D721Med (cell line): ENCODE results near the gene EYS.

Experiments used
- DNase-seq: peaks from one replicate; pipeline ENCODE4 v3.0.0; 2011; ENCODE audit warnings: low spot score; ENCODE audit not compliant: insufficient read length
- FAIRE-seq: peaks from 2 replicates; lab custom pipeline; 2011; peaks lifted over from hg19 to GRCh38; lab: Jason Lieb, UNC
- TF ChIP-seq, protein P1 (sequence below): IDR thresholded peaks from 2 replicates; pipeline ENCODE4 v1.5.1; 2012; ENCODE audit warnings: mild to moderate bottlenecking, control low read depth; ENCODE audit not compliant: insufficient read depth; ENCODE audit errors: missing control alignments

EYS gene

DNA sequence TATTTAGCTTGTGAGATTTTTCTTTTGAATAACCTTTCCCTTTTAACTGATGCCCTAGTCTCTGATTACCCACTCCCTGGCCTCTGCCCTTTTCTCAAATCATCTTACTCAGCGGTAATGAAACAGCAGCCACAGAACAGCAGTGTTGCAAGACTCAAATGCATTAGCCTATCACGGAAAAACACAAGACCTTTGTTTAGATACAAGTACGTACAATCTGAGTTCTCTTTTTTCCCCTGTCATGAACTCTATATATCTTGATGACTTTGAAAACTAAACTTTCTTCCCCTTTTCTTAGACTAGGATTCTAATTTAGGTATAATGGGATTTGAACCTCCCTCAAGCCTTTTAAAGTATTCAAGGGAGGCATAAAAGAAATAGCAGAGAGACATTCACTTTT lies 1034.9 kb downstream of the EYS start:
- FAIRE-seq, result no peak
- TF ChIP-seq, protein P1, sequence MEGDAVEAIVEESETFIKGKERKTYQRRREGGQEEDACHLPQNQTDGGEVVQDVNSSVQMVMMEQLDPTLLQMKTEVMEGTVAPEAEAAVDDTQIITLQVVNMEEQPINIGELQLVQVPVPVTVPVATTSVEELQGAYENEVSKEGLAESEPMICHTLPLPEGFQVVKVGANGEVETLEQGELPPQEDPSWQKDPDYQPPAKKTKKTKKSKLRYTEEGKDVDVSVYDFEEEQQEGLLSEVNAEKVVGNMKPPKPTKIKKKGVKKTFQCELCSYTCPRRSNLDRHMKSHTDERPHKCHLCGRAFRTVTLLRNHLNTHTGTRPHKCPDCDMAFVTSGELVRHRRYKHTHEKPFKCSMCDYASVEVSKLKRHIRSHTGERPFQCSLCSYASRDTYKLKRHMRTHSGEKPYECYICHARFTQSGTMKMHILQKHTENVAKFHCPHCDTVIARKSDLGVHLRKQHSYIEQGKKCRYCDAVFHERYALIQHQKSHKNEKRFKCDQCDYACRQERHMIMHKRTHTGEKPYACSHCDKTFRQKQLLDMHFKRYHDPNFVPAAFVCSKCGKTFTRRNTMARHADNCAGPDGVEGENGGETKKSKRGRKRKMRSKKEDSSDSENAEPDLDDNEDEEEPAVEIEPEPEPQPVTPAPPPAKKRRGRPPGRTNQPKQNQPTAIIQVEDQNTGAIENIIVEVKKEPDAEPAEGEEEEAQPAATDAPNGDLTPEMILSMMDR, result no peak
- no peak for DNase-seq

DNA sequence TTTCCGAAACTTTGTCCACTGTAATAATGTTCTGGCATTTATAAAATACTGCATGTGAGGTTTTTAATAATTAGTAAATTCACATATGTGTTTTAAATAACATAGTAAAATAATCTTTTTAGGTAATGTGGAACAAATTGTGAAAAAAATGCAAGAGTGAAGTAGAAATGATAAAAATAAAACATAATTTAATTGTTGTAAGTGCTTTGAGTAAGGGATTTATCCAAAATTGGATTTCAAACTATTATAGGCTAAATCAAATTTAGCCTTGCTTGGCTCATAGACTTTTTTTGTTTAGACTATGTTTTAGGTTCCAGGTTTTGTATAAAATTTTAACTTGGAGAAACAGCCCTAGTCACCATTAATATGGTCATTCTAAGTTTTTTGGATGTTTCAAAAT lies 1041.9 kb downstream of the EYS start:
- TF ChIP-seq, protein P1, result no peak
- DNase-seq, result no peak
- no peak for FAIRE-seq

DNA sequence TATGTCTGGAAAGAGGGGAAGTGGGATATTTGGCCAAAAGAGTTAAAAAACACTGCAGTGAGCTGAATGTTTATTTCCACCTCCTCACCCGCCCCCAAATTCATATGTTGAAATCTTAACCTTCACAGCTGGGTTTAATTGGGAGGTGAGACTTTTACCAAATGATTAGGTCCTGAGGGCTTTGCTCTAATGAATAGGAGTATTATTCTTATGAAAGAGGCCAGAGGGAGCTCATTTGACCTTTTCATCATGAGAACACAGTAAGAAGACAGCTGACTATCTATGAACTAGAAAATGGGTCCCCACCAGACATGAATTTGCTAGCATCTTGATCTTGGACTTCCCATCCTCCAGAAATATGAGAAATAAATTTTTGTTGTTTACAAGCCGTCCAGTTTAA lies 1042.5 kb downstream of the EYS start:
- FAIRE-seq (no peak), DNase-seq (no peak)
- TF ChIP-seq, protein P1, result no peak

- FAIRE-seq (no peak), DNase-seq (no peak)
- TF ChIP-seq, protein P1, result no peak
Measured at GRCh38 chr6:64644024-64644423, 1063.0 kb downstream of the EYS start.

GRCh38 chr6:64630901-64631300 lies 1076.1 kb downstream of the EYS start:
- DNase-seq (no peak), FAIRE-seq (no peak)
- TF ChIP-seq, protein P1, result no peak

DNA sequence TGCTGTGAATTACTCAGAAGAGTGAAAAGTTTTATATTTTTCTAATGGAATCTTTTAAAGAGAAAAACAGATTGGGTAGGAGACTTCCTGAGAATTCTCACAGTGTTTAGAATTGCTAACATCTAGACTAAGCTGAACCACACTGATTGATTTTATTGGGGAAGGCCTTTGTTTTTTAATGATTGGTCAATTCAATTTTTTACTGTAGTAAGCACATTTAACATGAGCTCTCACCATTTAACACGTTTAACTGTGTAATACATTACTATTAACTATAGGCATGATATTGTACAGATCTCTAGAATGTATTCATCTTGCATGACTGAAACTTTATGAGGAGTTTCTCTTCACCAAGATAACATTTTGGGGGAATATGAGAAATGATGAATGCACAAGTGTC lies 1084.1 kb downstream of the EYS start:
- FAIRE-seq, result no peak
- no peak for DNase-seq
- TF ChIP-seq, protein P1, result no peak

DNA sequence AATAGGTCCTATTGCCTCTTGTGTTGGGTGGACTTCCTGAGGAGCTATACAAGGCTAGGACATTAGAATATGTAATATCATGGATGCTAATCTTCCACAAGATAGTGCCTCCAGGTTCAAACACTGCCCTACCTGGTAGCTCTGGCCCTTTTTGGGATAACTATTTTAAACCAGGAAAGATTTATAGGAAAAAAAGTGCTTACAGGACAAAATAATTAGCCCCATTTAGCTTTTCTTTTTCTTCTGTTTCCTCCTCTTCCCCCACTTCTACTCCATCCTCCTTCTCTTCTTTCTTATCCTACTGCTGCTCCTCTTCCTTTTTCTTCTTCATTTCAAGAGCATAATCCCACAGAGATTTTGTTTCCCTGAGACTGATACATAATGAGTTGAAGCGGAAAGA lies 1104.0 kb downstream of the EYS start:
- FAIRE-seq (no peak), DNase-seq (no peak)
- TF ChIP-seq, protein P1, result no peak
